ENCODE measurements around the gene CNOT1. TPM values are rescaled to one million over a fixed set of nuclear protein-coding genes. Genes with fewer than 3 reads are reported as not detected.

The CNOT1 gene
- total RNA-seq, 2 donors from 2014 or later: 208 to 236 TPM

- ATAC-seq (no peak), DNase-seq (no peak)
- intact Hi-C loops (cut with DNase I, micrococcal nuclease): no loop called here
Measured at GRCh38 chr16:58475091-58475619, 154.5 kb downstream of the CNOT1 start.

- intact Hi-C loops (cut with DNase I, micrococcal nuclease): no loop called here
- DNase-seq: no peak
Measured at GRCh38 chr16:58474296-58474695, 155.3 kb downstream of the CNOT1 start.

GRCh38 chr16:58472827-58473226 is 156.8 kb downstream of the CNOT1 start:
- ATAC-seq (no peak), DNase-seq (no peak)
- intact Hi-C loops (cut with DNase I, micrococcal nuclease): no loop called here

More at GRCh38 chr16:58474296-58474695, 155.3 kb downstream of the CNOT1 start:
- no peak for ATAC-seq

- no peak for DNase-seq
- intact Hi-C loops (cut with DNase I, micrococcal nuclease): no loop called here
- ATAC-seq: no peak
Measured at GRCh38 chr16:58472266-58472665, 157.4 kb downstream of the CNOT1 start.

GRCh38 chr16:58471209-58471975 is 158.2 kb downstream of the CNOT1 start:
- intact Hi-C loops (cut with DNase I, micrococcal nuclease): no loop called here
- DNase-seq (no peak), ATAC-seq (no peak)

Other genes starting within 250 kb of the CNOT1 start
- 1 to 10 TPM; 2.8 to 3.3 TPM for gene GINS3, start 237.4 kb downstream of the CNOT1 start, total RNA-seq
- 1 to 10 TPM; 4.2 to 7.3 TPM for gene NDRG4, start 129.7 kb downstream of the CNOT1 start, total RNA-seq
- 10 to 100 TPM; 11.4 to 13.8 TPM for gene SETD6, start 114.3 kb downstream of the CNOT1 start, total RNA-seq
- 10 to 100 TPM; 12.1 to 12.3 TPM for gene SLC38A7, start 54.9 kb upstream of the CNOT1 start, total RNA-seq
- gene GOT2, start 104.5 kb upstream of the CNOT1 start, total RNA-seq: 100 to 1,000 TPM in 1 of 2 donors, 10 to 100 TPM in 1; 96.3 to 130 TPM

Measured in left colon (tissue), 2 donors.